Uterus (tissue), 4 donors: Measurements from ENCODE around the gene FUS. TPM values are rescaled to one million over a fixed set of nuclear protein-coding genes. Genes with fewer than 3 reads are reported as not detected.
A peak's percentile ranks its signal among the peaks of the same experiment; 100 is the strongest.

Experiments
- DNase-seq, 2 donors: peaks; one replicate each; pipeline ENCODE4 v3.0.0-alpha.2; 2019 to 2020
- H3K27ac ChIP-seq, 2 donors: fragments of 200-600 bp; sonication (generic); 1 replicate in 1 of 2; 2 replicates in 1 of 2; pipeline ENCODE4 v1.5.1; 2016 to 2018
- H3K27me3 ChIP-seq, 2 donors: fragments of 200-600 bp; sonication (generic); one replicate each; pipeline ENCODE4 v1.5.1; 2018 to 2019; ENCODE audit warnings: control low read depth in 1 of 2
- H3K36me3 ChIP-seq, 2 donors: fragments of 200-600 bp; sonication (generic); one replicate each; pipeline ENCODE4 v1.5.1; 2019; ENCODE audit warnings: control low read depth in 1 of 2
- H3K4me1 ChIP-seq, 2 donors: fragments of 200-600 bp; sonication (generic); one replicate each; pipeline ENCODE4 v1.5.1; 2018 to 2019; ENCODE audit warnings: control low read depth in 1 of 2
- H3K4me3 ChIP-seq, 2 donors: fragments of 200-600 bp; sonication (generic); 1 replicate in 1 of 2; 2 replicates in 1 of 2; pipeline ENCODE4 v1.5.1; 2018 to 2019; ENCODE audit warnings: mild to moderate bottlenecking in 1 of 2
- H3K9me3 ChIP-seq, 2 donors: fragments of 200-600 bp; sonication (generic); one replicate each; pipeline ENCODE4 v1.5.1; 2019; ENCODE audit warnings: control low read depth in 1 of 2
- CTCF ChIP-seq, 4 experiments: fragments of 200-600 bp in 2 of 4; fragments of 450-650 bp in 2 of 4; sonication (generic) in 2 of 4; IDR thresholded peaks; one replicate each; pipeline ENCODE4 v1.5.1; 2016 to 2019; ENCODE audit warnings: antibody characterized with exemption in 4 of 4, mild to moderate bottlenecking in 2 of 4, moderate library complexity in 1 of 4
- POLR2A ChIP-seq, 2 donors: fragments of 450-650 bp; IDR thresholded peaks; one replicate each; pipeline ENCODE4 v1.6.1; 2016; ENCODE audit warnings: antibody characterized with exemption in 2 of 2, mild to moderate bottlenecking in 1 of 2, moderate library complexity in 1 of 2
- intact Hi-C: fragments of 100-400 bp; cut with DNase I; formaldehyde crosslinking; loops from one replicate; pipeline ENCODE4 v1.15.1; 2023; ENCODE audit warnings: low total_unique reads
- total RNA-seq, 4 donors: library from RNA; depleted of rRNA in 3 of 4; stranded (reverse); fragments of >200 nt in 3 of 4; gene quantifications; one replicate each; pipeline versions ENCODE4 v1.1.0 to v1.2.4, GENCODE V29; 2014 to 2023
- donor health status: DM: yes; HTN: yes; CAD: no.

The FUS gene
- total RNA-seq, 4 donors from 2014 or later = 21.5 to 356 (median 109) TPM

GRCh38 chr16:31201582-31202413, 21.9 kb downstream of the FUS start:
- Histone ChIP-seq H3K27ac (peak overlapping the region; percentile 41 to 60), H3K4me3 (peak overlapping the region; percentile 50 to 56), H3K27me3 (no peaks in the 10 kb centered on the region), H3K36me3 (no peaks in the 10 kb centered on the region), H3K9me3 (no peaks in the 10 kb centered on the region), H3K4me1 (no peaks in the 10 kb centered on the region)
- no peak for TF ChIP-seq CTCF (IDR thresholded peaks at IDR 0.05)
- no peak for TF ChIP-seq POLR2A (IDR thresholded peaks at IDR 0.05)
- intact Hi-C loops = no loop called here
- no peak for DNase-seq

GRCh38 chr16:31202414-31203375, 22.8 kb downstream of the FUS start, which contains the start of gene PYCARD:
TSS of gene PYCARD (minus strand) at chr16:31202760. CDS start at chr16:31202690, 70 bp downstream.
- H3K27me3 ChIP-seq = no peaks in the 10 kb centered on the region
- H3K4me1 ChIP-seq = no peaks in the 10 kb centered on the region
- peak in 1 of 2 donors; percentile 12 for TF ChIP-seq POLR2A (IDR thresholded peaks at IDR 0.05)
- TF ChIP-seq CTCF (IDR thresholded peaks at IDR 0.05) = no peak
- peak within 1 kb of the TSS; percentile 50 to 56 for H3K4me3 ChIP-seq
- no peaks in the 10 kb centered on the region for H3K36me3 ChIP-seq
- intact Hi-C loops = no loop called here
- H3K27ac ChIP-seq = peak within 1 kb of the TSS; percentile 41 to 60
- DNase-seq = peak; percentile 38 to 48
- no peaks in the 10 kb centered on the region for H3K9me3 ChIP-seq

- no peaks in the 10 kb centered on the region for H3K27me3 ChIP-seq
- H3K27ac ChIP-seq = no peak overlapping the region
- no peak for DNase-seq
- no peaks in the 10 kb centered on the region for H3K4me1 ChIP-seq
- TF ChIP-seq CTCF (IDR thresholded peaks at IDR 0.05) = no peak
- no peaks in the 10 kb centered on the region for H3K36me3 ChIP-seq
- H3K4me3 ChIP-seq = no peak overlapping the region
- no peaks in the 10 kb centered on the region for H3K9me3 ChIP-seq
- intact Hi-C loops = no loop called here
Measured at GRCh38 chr16:31204871-31205666, 25.1 kb downstream of the FUS start.

GRCh38 chr16:31206776-31207175, 26.8 kb downstream of the FUS start:
- no peaks in the 10 kb centered on the region for H3K9me3 ChIP-seq
- no peak overlapping the region for H3K27ac ChIP-seq
- no peaks in the 10 kb centered on the region for H3K27me3 ChIP-seq
- intact Hi-C loops = no loop called here
- no peaks in the 10 kb centered on the region for H3K36me3 ChIP-seq
- H3K4me3 ChIP-seq = no peak overlapping the region
- no peaks in the 10 kb centered on the region for H3K4me1 ChIP-seq
- no peak for TF ChIP-seq CTCF (IDR thresholded peaks at IDR 0.05)
- no peak for TF ChIP-seq POLR2A (IDR thresholded peaks at IDR 0.05)
- DNase-seq = no peak
